Measurements from ENCODE around the gene MREG. TPM values are rescaled to one million over a fixed set of nuclear protein-coding genes. Genes with fewer than 3 reads are reported as not detected.

The MREG gene
- total RNA-seq, 3 donors from 2014 or later (not counting 1 experiment from before 2014, with no cell fraction given): 4.0 to 9.8 (median 6.8) TPM

GRCh38 chr2:216031960-216032689 lies 18.8 kb upstream of the MREG start:
- Mint-ChIP-seq H3K27ac (no peak overlapping the region), H3K27me3 (ENCODE audit: low read depth in 2 of 2) (no peaks in the 10 kb centered on the region), H3K36me3 (no peaks in the 10 kb centered on the region), H3K4me3 (no peak overlapping the region), H3K4me1 (peaks cover 0 to 8% of the 10 kb centered on the region in 2 donors), H3K9me3 (no peaks in the 10 kb centered on the region)
- ATAC-seq: no peak
- no peak for DNase-seq
- WGBS (ENCODE audit: insufficient coverage): 81% methylated on average over 1 of the region's 1 CpG
- no peaks in the 10 kb centered on the region for H3K9me3 ChIP-seq (ENCODE audit: control insufficient read depth, insufficient read depth, low read length)
- intact Hi-C loops (cut with micrococcal nuclease): no loop called here
- H3K4me1 ChIP-seq (ENCODE audit: control insufficient read depth, insufficient read depth, low read length): no peaks in the 10 kb centered on the region
- H3K27me3 ChIP-seq (ENCODE audit: control insufficient read depth, insufficient read depth, low read length): no peaks in the 10 kb centered on the region
- H3K4me3 ChIP-seq (ENCODE audit: low read length): no peak overlapping the region
- no peak for TF ChIP-seq CTCF (IDR thresholded peaks at IDR 0.05)
- H3K36me3 ChIP-seq (ENCODE audit: control insufficient read depth, insufficient read depth, low read length): peaks cover 11% of the 10 kb centered on the region
- H3K27ac ChIP-seq (ENCODE audit: low read length): no peak overlapping the region

GRCh38 chr2:216030216-216030615 lies 16.9 kb upstream of the MREG start:
- ATAC-seq (no peak), DNase-seq (no peak)
- Histone ChIP-seq H3K4me3 (ENCODE audit: low read length) (no peak overlapping the region), H3K4me1 (ENCODE audit: control insufficient read depth, insufficient read depth, low read length) (no peaks in the 10 kb centered on the region), H3K27me3 (ENCODE audit: control insufficient read depth, insufficient read depth, low read length) (no peaks in the 10 kb centered on the region), H3K27ac (ENCODE audit: low read length) (no peak overlapping the region), H3K9me3 (ENCODE audit: control insufficient read depth, insufficient read depth, low read length) (no peaks in the 10 kb centered on the region), H3K36me3 (ENCODE audit: control insufficient read depth, insufficient read depth, low read length) (peaks cover 7% of the 10 kb centered on the region)
- H3K4me3 Mint-ChIP-seq: no peak overlapping the region
- WGBS (ENCODE audit: insufficient coverage): 88% methylated on average over 3 of the region's 3 CpGs
- TF ChIP-seq CTCF (IDR thresholded peaks at IDR 0.05): no peak
- no peaks in the 10 kb centered on the region for H3K36me3 Mint-ChIP-seq
- H3K27me3 Mint-ChIP-seq (ENCODE audit: low read depth in 2 of 2): no peaks in the 10 kb centered on the region
- no peaks in the 10 kb centered on the region for H3K9me3 Mint-ChIP-seq
- H3K27ac Mint-ChIP-seq: no peak overlapping the region
- intact Hi-C loops (cut with micrococcal nuclease): no loop called here
- peaks cover 0 to 8% of the 10 kb centered on the region in 2 donors for H3K4me1 Mint-ChIP-seq

GRCh38 chr2:216029416-216030129 lies 16.2 kb upstream of the MREG start:
- no peak overlapping the region for H3K4me3 Mint-ChIP-seq
- Histone ChIP-seq H3K4me3 (ENCODE audit: low read length) (no peak overlapping the region), H3K27ac (ENCODE audit: low read length) (no peak overlapping the region), H3K4me1 (ENCODE audit: control insufficient read depth, insufficient read depth, low read length) (no peaks in the 10 kb centered on the region), H3K9me3 (ENCODE audit: control insufficient read depth, insufficient read depth, low read length) (no peaks in the 10 kb centered on the region), H3K27me3 (ENCODE audit: control insufficient read depth, insufficient read depth, low read length) (no peaks in the 10 kb centered on the region), H3K36me3 (ENCODE audit: control insufficient read depth, insufficient read depth, low read length) (peaks cover 7% of the 10 kb centered on the region)
- 94% methylated on average over 7 of the region's 7 CpGs for WGBS (ENCODE audit: insufficient coverage)
- H3K27ac Mint-ChIP-seq: no peak overlapping the region
- ATAC-seq: no peak
- no peaks in the 10 kb centered on the region for H3K36me3 Mint-ChIP-seq
- intact Hi-C loops (cut with micrococcal nuclease): no loop called here
- no peak for DNase-seq
- H3K27me3 Mint-ChIP-seq (ENCODE audit: low read depth in 2 of 2): no peaks in the 10 kb centered on the region
- TF ChIP-seq CTCF (IDR thresholded peaks at IDR 0.05): no peak
- peaks cover 0 to 7% of the 10 kb centered on the region in 2 donors for H3K4me1 Mint-ChIP-seq
- no peaks in the 10 kb centered on the region for H3K9me3 Mint-ChIP-seq
